Dermis blood vessel endothelial cell (primary cell): ENCODE data around the gene TMEM63C. TPM values are rescaled to one million over a fixed set of nuclear protein-coding genes. Genes with fewer than 3 reads are reported as not detected.

Experiments used
- DNase-seq: peaks from one replicate; pipeline ENCODE4 v3.0.0; 2010
- total RNA-seq: library from RNA; depleted of rRNA; stranded (reverse); fragments of >200 nt; gene quantifications from 2 replicates; pipeline ENCODE4 v1.2.3, GENCODE V29; 2014

The TMEM63C gene, protein sequence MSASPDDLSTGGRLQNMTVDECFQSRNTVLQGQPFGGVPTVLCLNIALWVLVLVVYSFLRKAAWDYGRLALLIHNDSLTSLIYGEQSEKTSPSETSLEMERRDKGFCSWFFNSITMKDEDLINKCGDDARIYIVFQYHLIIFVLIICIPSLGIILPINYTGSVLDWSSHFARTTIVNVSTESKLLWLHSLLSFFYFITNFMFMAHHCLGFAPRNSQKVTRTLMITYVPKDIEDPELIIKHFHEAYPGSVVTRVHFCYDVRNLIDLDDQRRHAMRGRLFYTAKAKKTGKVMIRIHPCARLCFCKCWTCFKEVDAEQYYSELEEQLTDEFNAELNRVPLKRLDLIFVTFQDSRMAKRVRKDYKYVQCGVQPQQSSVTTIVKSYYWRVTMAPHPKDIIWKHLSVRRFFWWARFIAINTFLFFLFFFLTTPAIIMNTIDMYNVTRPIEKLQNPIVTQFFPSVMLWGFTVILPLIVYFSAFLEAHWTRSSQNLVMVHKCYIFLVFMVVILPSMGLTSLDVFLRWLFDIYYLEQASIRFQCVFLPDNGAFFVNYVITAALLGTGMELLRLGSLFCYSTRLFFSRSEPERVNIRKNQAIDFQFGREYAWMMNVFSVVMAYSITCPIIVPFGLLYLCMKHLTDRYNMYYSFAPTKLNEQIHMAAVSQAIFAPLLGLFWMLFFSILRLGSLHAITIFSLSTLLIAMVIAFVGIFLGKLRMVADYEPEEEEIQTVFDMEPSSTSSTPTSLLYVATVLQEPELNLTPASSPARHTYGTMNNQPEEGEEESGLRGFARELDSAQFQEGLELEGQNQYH
- total RNA-seq: under 0.01 TPM in 1 of 2 replicates, not detected in the other

GRCh38 chr14:77181603-77182437 lies at the start of gene TMEM63C:
TMEM63C (plus strand) TSS chr14:77181798; CDS start chr14:77218814, 37,016 bp downstream.
- no peak for DNase-seq

DNA sequence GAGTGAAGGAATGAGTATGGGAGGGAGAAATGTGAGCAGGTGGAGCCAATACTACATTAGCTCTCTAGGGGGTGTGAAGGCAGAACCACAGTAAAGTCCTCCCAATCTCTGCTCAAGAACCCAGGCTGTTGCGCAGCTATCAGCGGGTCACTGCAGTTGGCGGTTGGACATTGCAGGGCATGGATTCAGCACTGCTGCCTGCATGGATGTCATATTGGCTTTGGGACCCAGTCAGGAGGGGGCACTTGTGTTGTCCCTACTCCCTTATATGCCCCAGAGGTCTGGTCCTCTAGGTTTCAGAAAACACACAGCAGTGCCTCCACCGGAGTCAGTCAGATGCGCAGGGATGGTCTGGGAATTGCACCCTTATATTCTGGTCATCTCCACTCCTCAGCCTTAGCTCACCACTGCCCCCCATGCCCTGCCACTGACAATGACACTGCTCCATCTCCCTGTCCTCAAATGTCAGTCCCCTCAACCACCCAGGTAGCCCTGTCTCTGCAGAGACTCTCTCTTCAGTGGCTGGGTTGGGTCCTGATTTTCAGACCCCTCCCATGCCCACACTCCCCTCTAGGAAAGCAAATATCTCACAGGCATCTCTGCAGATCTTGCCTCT lies 49.6 kb upstream of the TMEM63C start:
- DNase-seq: no peak

DNA sequence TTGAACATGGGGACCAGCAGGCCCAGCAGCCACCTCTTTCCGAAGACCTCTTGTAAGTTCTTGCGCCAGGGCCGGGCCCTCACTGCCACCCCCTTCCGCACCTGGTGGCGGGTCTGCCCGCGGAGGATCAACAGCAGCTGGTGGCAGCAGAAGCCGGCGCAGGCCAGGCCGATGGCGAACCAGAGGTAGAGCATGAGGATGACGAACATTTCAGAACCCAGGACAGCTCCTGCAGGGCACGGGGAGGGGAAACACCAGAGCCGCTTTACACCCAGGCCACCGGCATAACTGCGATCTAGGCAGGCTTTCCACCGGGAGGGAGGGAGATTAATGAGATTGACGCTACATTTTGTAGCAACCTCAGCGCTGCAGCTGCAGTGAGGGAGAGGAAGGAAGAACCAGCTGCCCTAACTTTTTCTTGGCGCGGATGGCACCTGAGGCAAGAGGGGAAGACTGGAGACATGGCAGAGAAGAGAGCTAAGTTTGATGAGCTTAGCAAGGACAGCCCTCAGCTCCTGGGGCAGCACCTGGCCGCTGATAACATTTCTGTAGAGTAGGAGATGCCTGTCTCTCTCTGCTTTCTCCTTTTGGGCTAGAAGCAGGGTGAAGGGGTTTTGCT lies 47.8 kb upstream of the TMEM63C start:
- peak; percentile 82 for DNase-seq

DNA sequence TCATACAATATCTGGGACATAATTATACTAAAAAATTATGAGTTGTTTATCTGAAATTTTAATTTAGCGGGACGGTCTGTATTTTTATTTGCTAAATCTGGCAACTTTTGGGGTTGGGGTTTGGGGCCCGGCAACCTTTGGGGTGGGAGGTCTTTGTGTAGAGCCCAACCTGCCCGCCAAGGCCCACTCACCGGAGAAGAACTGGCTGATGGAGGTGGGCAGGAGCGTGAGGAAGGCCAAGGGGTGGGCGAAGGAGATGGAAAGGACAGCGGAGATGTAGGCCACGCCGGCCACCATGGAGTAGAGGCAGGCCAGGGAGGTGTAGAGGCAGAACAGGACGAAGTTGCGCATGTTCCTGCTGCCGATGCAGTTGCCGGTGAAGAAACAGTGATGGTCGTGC lies 42.6 kb upstream of the TMEM63C start:
- DNase-seq: no peak

- DNase-seq: peak; percentile 59
Measured at GRCh38 chr14:77139540-77140358, 41.8 kb upstream of the TMEM63C start.

GRCh38 chr14:77140359-77141213 lies 41.0 kb upstream of the TMEM63C start:
- DNase-seq: no peak

- DNase-seq: peak; percentile 64
Measured at GRCh38 chr14:77141214-77142004, 40.2 kb upstream of the TMEM63C start, which contains the start of gene ZDHHC22. ZDHHC22 (minus strand) TSS chr14:77141791; CDS start chr14:77139738, 2,053 bp downstream.

DNA sequence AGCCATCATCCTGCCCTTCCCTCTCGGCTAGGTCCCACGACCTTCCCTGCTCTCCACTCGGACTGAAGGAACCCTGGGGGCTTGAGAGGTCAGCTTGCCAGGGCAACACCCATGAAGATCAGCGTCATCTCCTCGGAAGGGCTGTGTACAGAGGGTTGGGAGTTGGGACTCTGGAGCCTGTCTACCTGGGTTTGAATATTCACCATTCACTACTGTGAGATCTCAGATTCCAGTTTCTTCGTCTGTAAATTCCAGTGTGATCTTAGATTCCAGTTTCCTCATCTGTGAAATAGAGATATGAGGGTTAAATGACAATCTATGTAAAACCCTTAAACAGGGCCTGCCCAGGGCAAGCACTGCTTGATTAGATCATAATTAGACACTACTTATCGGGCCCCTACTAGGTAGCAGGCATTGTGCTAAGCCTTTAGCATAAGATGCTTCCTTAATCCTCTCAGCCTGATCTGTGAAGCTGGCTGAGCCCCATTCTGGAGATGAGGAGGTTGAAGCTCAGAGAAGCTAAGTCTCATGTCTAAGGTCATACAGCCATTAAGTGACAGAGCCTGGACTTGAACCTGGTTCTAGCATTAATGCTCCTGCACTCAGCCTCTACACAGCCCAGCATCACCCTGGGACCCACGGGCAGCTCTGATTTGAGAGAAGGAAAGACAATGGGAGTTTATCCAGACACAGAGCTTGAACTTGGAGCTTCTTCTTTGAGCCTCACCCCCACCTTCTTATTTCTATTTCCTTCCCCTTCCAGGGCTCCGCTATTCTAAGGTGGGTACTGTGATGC lies 39.4 kb upstream of the TMEM63C start:
- no peak for DNase-seq

DNA sequence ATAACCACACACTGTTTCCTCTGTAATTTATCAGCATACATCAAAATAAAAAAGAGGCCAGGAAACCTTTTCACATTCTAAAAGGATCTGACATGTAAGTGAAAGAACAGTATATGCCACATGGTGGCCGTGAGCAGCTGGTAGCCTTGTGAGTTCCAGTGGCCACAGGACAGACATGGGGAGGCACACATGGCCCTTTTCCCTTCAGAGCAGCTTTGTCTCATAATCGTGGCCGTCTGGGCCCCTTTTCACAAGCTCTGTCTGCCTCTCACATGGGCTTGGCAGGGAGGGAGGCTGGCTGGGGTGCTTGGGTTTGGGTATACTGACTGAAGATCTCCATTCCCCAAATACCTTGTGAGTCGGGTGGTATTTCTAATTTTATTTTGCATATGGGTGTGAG lies 38.5 kb upstream of the TMEM63C start:
- DNase-seq: no peak

GRCh38 chr14:77144412-77145115 lies 37.0 kb upstream of the TMEM63C start:
- no peak for DNase-seq

DNA sequence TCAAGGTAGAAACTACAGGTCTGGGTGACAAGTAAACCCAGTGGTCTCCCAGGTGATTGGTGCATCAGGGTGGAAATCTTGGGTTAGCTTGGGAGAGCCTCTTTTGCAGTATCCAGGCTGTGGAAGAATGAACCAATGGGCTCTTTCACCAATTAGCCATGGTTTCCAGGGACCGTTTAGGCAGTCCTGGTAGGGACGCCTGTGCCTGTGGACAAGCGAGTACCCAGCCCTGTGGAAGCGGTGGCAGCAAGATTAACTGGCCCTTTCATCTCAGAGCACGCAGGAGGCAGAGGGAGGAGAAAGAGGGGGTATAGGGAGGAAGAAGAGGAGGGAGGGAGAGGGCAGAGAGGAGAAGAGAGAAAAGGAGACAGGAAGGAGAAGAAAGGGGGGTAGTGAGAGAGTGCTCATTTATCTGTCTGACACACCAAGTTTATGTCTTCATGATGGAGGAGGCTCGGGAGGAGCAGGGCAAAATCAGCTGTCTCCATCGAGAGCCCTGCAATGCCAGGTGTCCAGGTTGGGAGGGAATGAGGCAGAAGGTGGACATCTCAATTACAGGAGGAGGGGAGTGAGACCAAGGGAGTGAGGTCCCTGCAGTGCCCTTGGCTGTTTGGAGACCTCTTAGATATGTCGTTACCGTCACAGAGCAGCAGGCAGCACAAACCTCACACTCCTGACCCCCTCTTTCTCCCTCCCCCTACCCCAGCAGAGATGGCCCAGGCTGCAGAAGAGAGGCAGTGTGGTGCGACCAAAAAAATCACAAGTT lies 35.4 kb upstream of the TMEM63C start:
- no peak for DNase-seq

DNA sequence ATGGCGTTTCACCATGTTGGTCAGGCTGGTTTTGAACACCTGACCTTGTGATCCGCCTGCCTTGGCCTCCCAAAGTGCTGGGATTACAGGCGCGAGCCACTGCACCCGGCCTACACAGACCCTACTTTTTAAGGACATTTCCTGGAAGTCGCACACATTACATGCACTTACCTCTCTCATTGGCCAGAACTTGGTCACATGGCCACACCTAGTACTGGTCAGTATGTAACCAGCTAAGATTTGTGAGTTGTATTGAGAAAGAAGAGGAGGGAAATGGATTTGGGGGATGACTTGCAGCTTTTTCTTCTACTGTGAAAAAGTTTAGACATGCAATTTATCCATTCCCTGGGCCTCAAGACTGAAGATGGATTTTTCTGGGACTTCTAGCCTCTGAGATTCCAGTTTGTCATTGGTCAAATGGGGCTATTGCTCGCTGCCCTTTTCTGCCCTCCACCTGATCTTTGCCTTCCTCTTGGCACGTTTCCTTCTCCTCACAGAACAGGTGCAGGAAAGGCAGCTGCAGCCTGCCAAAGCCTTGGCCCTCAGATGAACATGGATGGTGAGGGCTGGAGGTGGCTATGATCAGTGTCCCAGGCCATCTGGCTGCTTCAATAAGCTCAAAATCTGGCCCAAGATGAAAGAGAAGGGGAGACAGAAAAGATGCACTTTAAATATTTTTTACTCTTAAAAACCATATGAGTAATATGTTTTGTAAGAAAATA lies 32.9 kb upstream of the TMEM63C start:
- DNase-seq: no peak

DNA sequence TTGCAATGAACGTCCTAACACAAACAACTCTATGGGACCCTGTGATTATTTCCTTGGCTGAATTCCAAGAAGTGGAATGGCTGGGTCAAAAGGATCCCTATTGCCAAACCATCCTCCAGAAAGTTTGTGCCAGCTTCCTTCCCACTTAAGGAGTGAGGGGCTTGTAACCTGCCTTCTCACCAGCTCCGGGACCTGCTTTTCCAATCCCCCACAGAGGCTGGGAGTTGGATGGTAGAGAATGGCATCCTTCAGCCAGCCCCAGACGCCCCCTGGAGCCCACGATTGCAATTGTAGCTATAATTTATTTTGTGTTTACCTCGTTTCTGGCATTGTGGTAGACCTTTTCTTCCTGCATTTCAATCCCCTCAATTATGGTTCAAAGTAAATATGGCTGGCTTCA lies 30.4 kb upstream of the TMEM63C start:
- DNase-seq: peak; percentile 50

DNA sequence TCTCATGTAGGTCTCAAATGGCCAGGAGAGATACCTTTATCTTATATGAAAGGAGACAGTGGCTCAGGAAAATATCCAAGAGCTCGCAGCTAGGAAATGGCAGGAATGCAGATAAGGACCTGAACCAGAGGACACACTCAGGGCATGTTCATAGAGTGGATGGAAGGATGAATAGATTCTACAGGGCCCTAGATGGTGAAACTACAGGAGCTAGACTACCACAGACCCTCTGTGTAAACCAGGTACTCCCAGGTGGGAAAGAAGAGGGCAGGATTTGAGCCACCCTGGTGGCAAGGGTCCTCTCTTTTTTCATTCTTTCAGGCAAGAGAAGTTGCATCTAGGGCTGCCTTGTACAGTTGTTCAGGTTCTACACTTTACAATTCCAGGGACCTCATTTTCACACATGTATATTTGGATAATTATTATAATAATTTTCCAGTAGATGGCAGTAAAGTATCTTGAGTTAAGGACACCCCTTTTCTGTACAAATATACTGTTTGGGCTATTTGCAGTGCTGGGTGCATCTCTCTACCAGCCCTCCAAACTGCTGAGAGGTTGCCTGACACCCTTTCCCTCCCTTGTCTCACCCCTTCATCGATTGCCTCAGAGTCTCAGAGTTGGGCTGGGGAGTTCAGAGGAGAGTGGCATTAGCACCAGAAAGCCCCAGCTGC lies 29.5 kb upstream of the TMEM63C start:
- DNase-seq: peak; percentile 32

DNA sequence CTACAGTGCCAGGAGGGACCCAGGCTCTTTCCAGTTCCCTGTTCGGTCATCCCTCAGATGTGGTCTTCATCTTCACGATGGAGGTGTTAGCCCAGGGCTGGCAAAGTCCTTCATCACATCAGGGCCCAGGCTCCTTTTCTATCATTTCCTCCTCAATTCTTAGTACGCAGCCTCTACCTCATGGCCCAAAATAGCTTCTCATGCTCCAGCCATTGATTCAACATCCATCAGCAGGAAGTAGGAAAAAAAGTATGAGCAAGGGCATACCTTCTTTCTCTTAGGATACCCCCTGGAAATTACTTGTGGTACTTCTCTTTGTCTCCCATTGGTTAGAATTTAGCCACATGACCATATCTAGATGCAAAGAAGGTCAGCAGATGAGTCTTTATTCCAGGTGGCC lies 27.8 kb upstream of the TMEM63C start:
- DNase-seq: no peak
